ENCODE measurements around the gene VAV3. TPM values are rescaled to one million over a fixed set of nuclear protein-coding genes. Genes with fewer than 3 reads are reported as not detected.
A peak's percentile ranks its signal among the peaks of the same experiment; 100 is the strongest.

The VAV3 gene
- total and polyA plus RNA-seq, 2 of the 13 experiments (the other 11 are each of a cell fraction or from before 2014, with no cell fraction given) = 15.9 to 29.8 TPM

DNA sequence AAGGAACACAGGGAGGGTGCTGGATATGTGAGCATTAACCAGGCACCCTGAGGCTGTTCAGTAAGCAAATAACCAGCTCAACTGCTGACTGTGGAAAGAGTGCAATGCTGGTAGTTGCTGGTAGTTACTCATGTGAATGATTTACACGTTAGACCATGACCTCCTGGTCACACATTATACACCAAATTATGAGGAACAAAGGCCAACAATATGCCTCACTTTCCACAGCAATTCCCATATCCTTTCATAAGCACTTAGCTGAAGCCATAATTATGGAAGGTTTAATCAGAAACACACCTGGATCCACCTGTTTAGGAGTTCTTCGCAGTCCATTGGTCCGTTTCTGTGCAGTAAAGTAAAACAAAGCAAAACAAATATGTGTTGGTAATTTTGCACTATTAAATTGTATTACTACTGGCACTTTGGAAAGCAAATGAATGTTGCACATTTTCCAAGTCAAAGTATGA is 281.8 kb downstream of the VAV3 start:
- no TSS peak for BruUV-seq (replicated peaks)
- ChIA-PET CTCF (ENCODE audit: low intra/inter-chr PET ratio, low total read pairs) (no interaction called here), POLR2A (interaction anchor here (1.1 to 1.2 kb wide), 4 partner anchors 20 to 158 kb away, joined by 3 to 7 read pairs (median 4); no protein-coding TSS in a partner anchor)
- H3K36me3 ChIP-seq (replicated peaks in 1 of 2; ENCODE audit: control insufficient read depth in 1 of 2, insufficient read depth in 2 of 2, low read length in 2 of 2) = no peaks in the 10 kb centered on the region
- no peaks in the 10 kb centered on the region for H4K20me1 ChIP-seq (ENCODE audit: insufficient read depth, low read length)
- H3K9me3 ChIP-seq (ENCODE audit: low read length) = no peaks in the 10 kb centered on the region
- FAIRE-seq = peak; percentile 84
- peak overlapping the region in 2 of 3 experiments; percentile 5 to 37; a peak in 2 of 6 replicates for H3K4me3 ChIP-seq (replicated peaks in 1 of 3; ENCODE audit: insufficient read depth in 1 of 3, low read depth in 2 of 3, low read length in 3 of 3)
- ATAC-seq = peak; percentile 87
- H3K9ac ChIP-seq (ENCODE audit: insufficient read depth, low read depth, low read length) = peak overlapping the region; percentile 60
- in situ Hi-C loops (cut with HindIII; ENCODE audit: extremely low pct_ligation_motif_present, low pct_unique_long_range_greater_than_20kb) = loop anchor here (10.0 kb wide), 1 partner anchor 62 kb away; no protein-coding TSS in a partner anchor
- intact Hi-C loops (cut with micrococcal nuclease; ENCODE audit: unreplicated experiment) = loop anchor here (2.0 to 5.0 kb wide), 2 partner anchors 69 to 156 kb away; no protein-coding TSS in a partner anchor
- peaks cover 50% of the 10 kb centered on the region for H3K79me2 ChIP-seq (ENCODE audit: insufficient read depth, low read length)
- peaks cover 67% of the 10 kb centered on the region for H3K4me1 ChIP-seq (ENCODE audit: insufficient read depth, low read length)
- H3K27me3 ChIP-seq (ENCODE audit: control insufficient read depth in 1 of 2, insufficient read depth in 2 of 2, low read length in 2 of 2) = no peaks in the 10 kb centered on the region
- peak overlapping the region; percentile 63 for H3K4me2 ChIP-seq (ENCODE audit: low read depth, low read length)
- peak; percentile 92 for DNase-seq (ENCODE audit: low spot score)
- H2AFZ ChIP-seq (ENCODE audit: low read length) = no peak overlapping the region
- WGBS (ENCODE audit: low lambda C conversion rate) = 46% methylated on average over 3 of the region's 3 CpGs
- H3K27ac ChIP-seq (ENCODE audit: extremely low read length, insufficient read depth, low read length) = peak overlapping the region; percentile 93
- no peak for TF ChIP-seq ZBTB44 (CRISPR knock-in tag; IDR thresholded peaks at IDR 0.05)
- no peak for TF ChIP-seq ZNF142 (CRISPR knock-in tag; IDR thresholded peaks at IDR 0.05)
- no peak for TF ChIP-seq SRSF1 (optimal IDR thresholded peaks at IDR 0.05; ENCODE audit: low read depth, low read length)
- TF ChIP-seq MEIS1 (CRISPR knock-in tag; IDR thresholded peaks at IDR 0.05; ENCODE audit: borderline replicate concordance) = no peak
- no peak for TF ChIP-seq RORA (CRISPR knock-in tag; IDR thresholded peaks at IDR 0.05)
- no peak for TF ChIP-seq HMG20B (CRISPR knock-in tag; conservative IDR thresholded peaks at IDR 0.05)
- TF ChIP-seq ZNF296 (CRISPR knock-in tag; conservative IDR thresholded peaks at IDR 0.05) = no peak
- TF ChIP-seq ZNF18 (CRISPR knock-in tag; IDR thresholded peaks at IDR 0.05; ENCODE audit: insufficient replicate concordance) = no peak
- TF ChIP-seq MAX (IDR thresholded peaks at IDR 0.05) = peak; percentile 15; the same call in 1 of the 2 replicates
- no peak for TF ChIP-seq RNF2 (conservative IDR thresholded peaks at IDR 0.05; ENCODE audit: low read depth)
- TF ChIP-seq MZF1 (CRISPR knock-in tag; IDR thresholded peaks at IDR 0.05; ENCODE audit: borderline replicate concordance) = no peak
- TF ChIP-seq HOXA9 (CRISPR knock-in tag; IDR thresholded peaks at IDR 0.05; ENCODE audit: borderline replicate concordance) = no peak
- peak; percentile 45; the same call in 1 of the 2 replicates for TF ChIP-seq TAF1 (CRISPR knock-in tag; IDR thresholded peaks at IDR 0.05)
- no peak for TF ChIP-seq ZFP62 (CRISPR knock-in tag; IDR thresholded peaks at IDR 0.05)
- no peak for TF ChIP-seq GLI4 (CRISPR knock-in tag; IDR thresholded peaks at IDR 0.05; ENCODE audit: borderline replicate concordance)
